KMS-11 (cell line): ENCODE data around the gene C1QTNF6.

ENCODE experiments used
- H2AFZ ChIP-seq: fragments of 200-600 bp; sonication (generic); 2 replicates; pipeline ENCODE4 v1.6.1; 2016; ENCODE audit warnings: antibody characterized with exemption, mixed run types, low read depth
- H3K27ac ChIP-seq: fragments of 200-600 bp; sonication (generic); 2 replicates; pipeline ENCODE4 v1.6.1; 2016; ENCODE audit warnings: mild to moderate bottlenecking, mixed run types
- H3K27me3 ChIP-seq: fragments of 200-600 bp; sonication (generic); 2 replicates; pipeline ENCODE4 v1.6.1; 2017; ENCODE audit warnings: mild to moderate bottlenecking, low read depth, mixed run types, moderate library complexity; ENCODE audit not compliant: insufficient read depth
- H3K36me3 ChIP-seq: fragments of 200-600 bp; sonication (generic); 2 replicates; pipeline ENCODE4 v1.6.1; 2017; ENCODE audit warnings: mild to moderate bottlenecking, mixed run types; ENCODE audit not compliant: insufficient read depth
- H3K4me1 ChIP-seq: fragments of 200-600 bp; sonication (generic); 2 replicates; pipeline ENCODE4 v1.6.1; 2016; ENCODE audit warnings: mild to moderate bottlenecking, low read depth, mixed run types; ENCODE audit not compliant: poor library complexity, severe bottlenecking
- H3K4me2 ChIP-seq: fragments of 200-600 bp; sonication (generic); 2 replicates; pipeline ENCODE4 v1.7.0; 2016; ENCODE audit warnings: mild to moderate bottlenecking, mixed run types
- H3K4me3 ChIP-seq: fragments of 200-600 bp; sonication (generic); IDR thresholded peaks from 2 replicates; pipeline ENCODE4 v1.6.1; 2017; ENCODE audit warnings: low read depth, low read length, mixed read lengths; ENCODE audit not compliant: insufficient read depth
- H3K79me2 ChIP-seq: fragments of 200-600 bp; sonication (generic); 2 replicates; pipeline ENCODE4 v1.6.1; 2016; ENCODE audit warnings: low read depth, mixed run types; ENCODE audit not compliant: insufficient read depth
- H3K9ac ChIP-seq: fragments of 200-600 bp; sonication (generic); 2 replicates; pipeline ENCODE4 v1.6.1; 2016; ENCODE audit warnings: mild to moderate bottlenecking, mixed run types
- H4K20me1 ChIP-seq: fragments of 200-600 bp; sonication (generic); 2 replicates; pipeline ENCODE4 v1.6.1; 2016; ENCODE audit warnings: mild to moderate bottlenecking, mixed run types; ENCODE audit not compliant: insufficient read depth
- CTCF ChIP-seq: fragments of 200-600 bp; sonication (generic); conservative IDR thresholded peaks from 2 replicates; pipeline ENCODE4 v1.6.1; 2017; ENCODE audit warnings: low read depth, mild to moderate bottlenecking, antibody characterized with exemption, low read length, moderate library complexity, mixed read lengths

The C1QTNF6 gene

GRCh38 chr22:37183432-37184379, 4.3 kb downstream of the C1QTNF6 start:
- no peak overlapping the region for H3K9ac ChIP-seq
- H3K36me3 ChIP-seq, result no peaks in the 10 kb centered on the region
- TF ChIP-seq CTCF, result no peak
- H3K79me2 ChIP-seq, result no peaks in the 10 kb centered on the region
- H3K27me3 ChIP-seq, result no peaks in the 10 kb centered on the region
- no peak overlapping the region for H2AFZ ChIP-seq
- H3K27ac ChIP-seq, result no peak overlapping the region
- no peaks in the 10 kb centered on the region for H4K20me1 ChIP-seq
- no peak overlapping the region for H3K4me3 ChIP-seq
- H3K4me1 ChIP-seq, result no peaks in the 10 kb centered on the region
- H3K4me2 ChIP-seq, result no peak overlapping the region

- Histone ChIP-seq H3K27me3 (peaks cover 4% of the 10 kb centered on the region; the same call in 1 of the 2 replicates), H3K36me3 (no peaks in the 10 kb centered on the region), H3K4me1 (no peaks in the 10 kb centered on the region), H2AFZ (no peak overlapping the region), H4K20me1 (no peaks in the 10 kb centered on the region), H3K79me2 (no peaks in the 10 kb centered on the region), H3K27ac (no peak overlapping the region), H3K9ac (no peak overlapping the region), H3K4me2 (no peak overlapping the region), H3K4me3 (no peak overlapping the region)
- TF ChIP-seq CTCF, result no peak
Measured at GRCh38 chr22:37182949-37183245, 5.2 kb downstream of the C1QTNF6 start.

GRCh38 chr22:37182101-37182948, 5.7 kb downstream of the C1QTNF6 start:
- Histone ChIP-seq H3K27me3 (peaks cover 4% of the 10 kb centered on the region; the same call in 1 of the 2 replicates), H3K79me2 (no peaks in the 10 kb centered on the region), H3K27ac (no peak overlapping the region), H3K4me2 (no peak overlapping the region), H3K36me3 (no peaks in the 10 kb centered on the region), H4K20me1 (no peaks in the 10 kb centered on the region), H2AFZ (no peak overlapping the region), H3K4me3 (no peak overlapping the region), H3K9ac (no peak overlapping the region), H3K4me1 (no peaks in the 10 kb centered on the region)
- no peak for TF ChIP-seq CTCF

GRCh38 chr22:37181681-37182080, 6.4 kb downstream of the C1QTNF6 start:
- Histone ChIP-seq H3K4me3 (no peak overlapping the region), H3K36me3 (no peaks in the 10 kb centered on the region), H2AFZ (no peak overlapping the region), H3K79me2 (no peaks in the 10 kb centered on the region), H3K4me2 (no peak overlapping the region), H3K4me1 (no peaks in the 10 kb centered on the region), H4K20me1 (no peaks in the 10 kb centered on the region), H3K27me3 (peaks cover 4% of the 10 kb centered on the region; the same call in 1 of the 2 replicates), H3K9ac (no peak overlapping the region), H3K27ac (no peak overlapping the region)
- TF ChIP-seq CTCF, result no peak
